CD14-positive monocyte (primary cell): Measurements from ENCODE around the gene PXDC1. TPM values are rescaled to one million over a fixed set of nuclear protein-coding genes. Genes with fewer than 3 reads are reported as not detected.

Source experiments
- DNase-seq, 3 donors: peaks; one replicate each; pipeline ENCODE4 v3.0.0-alpha.2; 2011 to 2022
- H2AFZ ChIP-seq: 2 replicates; pipeline ENCODE4 v1.6.0; 2012; ENCODE audit warnings: mild to moderate bottlenecking, low read depth, low read length, inconsistent platforms; ENCODE audit not compliant: insufficient read depth, poor library complexity, severe bottlenecking
- H3K27ac ChIP-seq, 2 donors: 1 replicate in 1 of 2; 2 replicates in 1 of 2; pipeline ENCODE4 v1.5.1; 2012 to 2013; ENCODE audit warnings: low read length in 2 of 2, control low read depth in 1 of 2, inconsistent platforms in 1 of 2, low read depth in 1 of 2, mild to moderate bottlenecking in 1 of 2
- H3K27me3 ChIP-seq, 2 donors: one replicate each; pipeline versions ENCODE4 v1.6.0 to v1.6.1; 2011 to 2013; ENCODE audit warnings: low read length in 2 of 2; ENCODE audit not compliant: control insufficient read depth in 2 of 2, insufficient read depth in 2 of 2
- H3K36me3 ChIP-seq, 2 donors: replicated peaks in 1 of 2; 1 replicate in 1 of 2; 2 replicates in 1 of 2; pipeline versions ENCODE4 v1.5.1 to v1.6.1; 2012 to 2013; ENCODE audit warnings: low read length in 2 of 2, control low read depth in 1 of 2, inconsistent platforms in 1 of 2, mild to moderate bottlenecking in 1 of 2; ENCODE audit not compliant: insufficient read depth in 2 of 2, control insufficient read depth in 1 of 2
- H3K4me1 ChIP-seq, 2 donors: 1 replicate in 1 of 2; 2 replicates in 1 of 2; pipeline versions ENCODE4 v1.5.1 to v1.6.1; 2012 to 2013; ENCODE audit warnings: low read length in 2 of 2, control low read depth in 1 of 2, inconsistent platforms in 1 of 2, mild to moderate bottlenecking in 1 of 2, moderate library complexity in 1 of 2; ENCODE audit not compliant: insufficient read depth in 2 of 2, control insufficient read depth in 1 of 2
- H3K4me2 ChIP-seq: replicated peaks from 2 replicates; pipeline ENCODE3; 2012; ENCODE audit warnings: low read length, moderate library complexity, mild to moderate bottlenecking; ENCODE audit not compliant: poor library complexity, severe bottlenecking; ENCODE audit errors: extremely low read depth
- H3K4me3 ChIP-seq, 3 experiments: fragments of 200-600 bp in 1 of 3; sonication (generic) in 1 of 3; replicated peaks in 1 of 3; 1 replicate in 2 of 3; 2 replicates in 1 of 3; pipeline ENCODE4 v1.5.1; 2011 to 2013; ENCODE audit warnings: low read length in 3 of 3, mild to moderate bottlenecking in 3 of 3, control low read depth in 2 of 3, low read depth in 2 of 3, inconsistent platforms in 1 of 3, moderate library complexity in 1 of 3
- H3K79me2 ChIP-seq: 2 replicates; pipeline ENCODE4 v1.6.0; 2012; ENCODE audit warnings: mild to moderate bottlenecking, control low read depth, inconsistent platforms, low read length, moderate library complexity; ENCODE audit not compliant: insufficient read depth
- H3K9ac ChIP-seq: 2 replicates; pipeline ENCODE4 v1.6.0; 2017; ENCODE audit warnings: low read length, mild to moderate bottlenecking; ENCODE audit not compliant: insufficient read depth, poor library complexity, severe bottlenecking
- H3K9me3 ChIP-seq, 2 donors: replicated peaks in 1 of 2; 1 replicate in 1 of 2; 2 replicates in 1 of 2; pipeline versions ENCODE4 v1.5.1 to v1.6.1; 2012 to 2013; ENCODE audit warnings: low read length in 2 of 2, control low read depth in 1 of 2; ENCODE audit not compliant: control insufficient read depth in 1 of 2, insufficient read depth in 1 of 2
- H4K20me1 ChIP-seq: 2 replicates; pipeline ENCODE4 v1.6.0; 2012; ENCODE audit warnings: mild to moderate bottlenecking, low read length, control low read depth, moderate library complexity; ENCODE audit not compliant: insufficient read depth
- H3K27ac Mint-ChIP-seq, 7 donors: one replicate each; pipeline ENCODE4 v1.8.0; 2020; ENCODE audit warnings: mild to moderate bottlenecking in 7 of 7, mixed read lengths in 7 of 7, moderate library complexity in 6 of 7, inconsistent platforms in 2 of 7
- H3K27me3 Mint-ChIP-seq, 3 donors: one replicate each; pipeline ENCODE4 v1.8.0; 2021 to 2022; ENCODE audit warnings: low read depth in 3 of 3, mild to moderate bottlenecking in 3 of 3, mixed read lengths in 3 of 3, moderate library complexity in 3 of 3, inconsistent platforms in 1 of 3
- H3K36me3 Mint-ChIP-seq, 2 donors: one replicate each; pipeline ENCODE4 v1.8.0; 2020; ENCODE audit warnings: mixed read lengths in 2 of 2, inconsistent platforms in 1 of 2, mild to moderate bottlenecking in 1 of 2
- H3K4me1 Mint-ChIP-seq: one replicate; pipeline ENCODE4 v1.8.0; 2020; ENCODE audit warnings: mild to moderate bottlenecking, mixed read lengths
- H3K4me3 Mint-ChIP-seq, 2 donors: one replicate each; pipeline ENCODE4 v1.8.0; 2020; ENCODE audit warnings: mild to moderate bottlenecking in 2 of 2, mixed read lengths in 2 of 2, moderate library complexity in 1 of 2
- H3K9me3 Mint-ChIP-seq, 7 donors: one replicate each; pipeline ENCODE4 v1.8.0; 2020 to 2022; ENCODE audit warnings: mixed read lengths in 7 of 7, mild to moderate bottlenecking in 6 of 7, moderate library complexity in 6 of 7, inconsistent platforms in 2 of 7
- CTCF ChIP-seq: fragments of 200-600 bp; IDR thresholded peaks from one replicate; pipeline ENCODE4 v1.8.0; 2022; ENCODE audit warnings: antibody characterized with exemption, mild to moderate bottlenecking
- WGBS: methylation state at CpG from one replicate; pipeline ENCODE4 v1.1.5; 2013; ENCODE audit warnings: missing lambda C conversion rate; ENCODE audit not compliant: insufficient coverage; 5-methylcytosine and 5-hydroxymethylcytosine counted together
- intact Hi-C, 2 donors: fragments of 100-400 bp; cut with micrococcal nuclease; formaldehyde crosslinking; loops; one replicate each; pipeline versions ENCODE4 v1.15.0 to v1.15.1; 2023
- polyA plus RNA-seq, 3 donors: library from polyadenylated mRNA; depleted of rRNA in 1 of 3; unstranded in 2 of 3; stranded (reverse) in 1 of 3; fragments of 300-500 nt in 2 of 3; fragments of >200 nt in 1 of 3; fragmentation: Illumina TruSeq in 2 of 3; gene quantifications; 1 replicate in 2 of 3; 2 replicates in 1 of 3; pipeline ENCODE4 v1.2.3, GENCODE V29; 2012 to 2021

Gene PXDC1
- polyA plus RNA-seq, 3 donors = 0.48 to 0.92 (median 0.55) TPM

- Histone ChIP-seq H3K27me3 (no peaks in the 10 kb centered on the region), H3K4me2 (no peak overlapping the region), H4K20me1 (no peaks in the 10 kb centered on the region), H3K9me3 (no peaks in the 10 kb centered on the region), H2AFZ (no peak overlapping the region), H3K9ac (no peak overlapping the region), H3K79me2 (no peaks in the 10 kb centered on the region), H3K4me3 (no peak overlapping the region), H3K27ac (no peak overlapping the region), H3K4me1 (peaks cover 12 to 16% of the 10 kb centered on the region in 2 donors), H3K36me3 (no peaks in the 10 kb centered on the region)
- peaks cover 17% of the 10 kb centered on the region for H3K4me1 Mint-ChIP-seq
- TF ChIP-seq CTCF = no peak
- H3K36me3 Mint-ChIP-seq = no peaks in the 10 kb centered on the region
- no peak for DNase-seq
- H3K27ac Mint-ChIP-seq = no peak overlapping the region
- 88% methylated on average over 6 of the region's 16 CpGs for WGBS
- intact Hi-C loops = no loop called here
- H3K9me3 Mint-ChIP-seq = peaks cover 0 to 6% (median 3%) of the 10 kb centered on the region in 7 donors
- no peak overlapping the region for H3K4me3 Mint-ChIP-seq
- peaks cover 3 to 5% (median 4%) of the 10 kb centered on the region in 3 donors for H3K27me3 Mint-ChIP-seq
Measured at GRCh38 chr6:3739311-3739897, 12.1 kb downstream of the PXDC1 start.

- Histone ChIP-seq H3K36me3 (no peaks in the 10 kb centered on the region), H4K20me1 (no peaks in the 10 kb centered on the region), H3K79me2 (no peaks in the 10 kb centered on the region), H3K4me1 (peaks cover 12 to 15% of the 10 kb centered on the region in 2 donors), H2AFZ (no peak overlapping the region), H3K27me3 (no peaks in the 10 kb centered on the region), H3K9ac (no peak overlapping the region), H3K4me2 (no peak overlapping the region), H3K4me3 (no peak overlapping the region), H3K27ac (no peak overlapping the region), H3K9me3 (no peaks in the 10 kb centered on the region)
- peaks cover 15% of the 10 kb centered on the region for H3K4me1 Mint-ChIP-seq
- peaks cover 2 to 3% (median 3%) of the 10 kb centered on the region in 3 donors for H3K27me3 Mint-ChIP-seq
- 85% methylated on average over 12 of the region's 19 CpGs for WGBS
- no peaks in the 10 kb centered on the region for H3K36me3 Mint-ChIP-seq
- H3K9me3 Mint-ChIP-seq = peaks cover 0 to 6% (median 3%) of the 10 kb centered on the region in 7 donors
- H3K27ac Mint-ChIP-seq = no peak overlapping the region
- H3K4me3 Mint-ChIP-seq = no peak overlapping the region
- intact Hi-C loops = no loop called here
- no peak for TF ChIP-seq CTCF
- no peak for DNase-seq
Measured at GRCh38 chr6:3738381-3739131, 13.0 kb downstream of the PXDC1 start.
